GM12878 (cell line): ENCODE data around the gene TBC1D26. TPM values are rescaled to one million over a fixed set of nuclear protein-coding genes. Genes with fewer than 3 reads are reported as not detected.

Experiments
- ATAC-seq: fragments of 200-7000 bp; cut with Tn5 transposase; 3 replicates; pipeline ENCODE4 v1.9.1; 2020; ENCODE audit warnings: mild to moderate bottlenecking, moderate library complexity
- BruUV-seq: library from RNA; stranded (reverse); fragments of 400-500 nt; replicated peaks from 2 replicates; lab custom pipeline; 2021; lab: Mats Ljungman, UMichigan
- CTCF ChIA-PET: fragments of 300-600 bp; sonication (Branson Sonifier 250); formaldehyde crosslinking; extraction: SDS; loops from one replicate; lab custom pipeline; 2021; ENCODE audit warnings: inconsistent platforms; lab: Yijun Ruan, JAX
- POLR2A ChIA-PET: fragments of 350-600 bp; formaldehyde crosslinking; extraction: SDS; loops from one replicate; lab custom pipeline; 2021; ENCODE audit warnings: inconsistent platforms; lab: Charles Lee
- RAD21 ChIA-PET: fragments of 300-600 bp; sonication (Branson Sonifier 250); formaldehyde crosslinking; loops from one replicate; lab custom pipeline; 2023; ENCODE audit warnings: antibody characterized with exemption; ENCODE audit not compliant: unreplicated experiment; lab: Charles Lee
- SMC1A ChIA-PET: fragments of 300-600 bp; sonication (Branson Sonifier 250); formaldehyde crosslinking; loops from one replicate; lab custom pipeline; 2023; ENCODE audit not compliant: unreplicated experiment, uncharacterized antibody; lab: Charles Lee
- DNase-seq: peaks from one replicate; pipeline ENCODE4 v3.0.0-alpha.2; 2011; ENCODE audit warnings: low read depth, low spot score
- FAIRE-seq: peaks from 3 replicates; lab custom pipeline; 2011; peaks lifted over from hg19 to GRCh38; lab: Jason Lieb, UNC
- H2AFZ ChIP-seq: 2 replicates; pipeline ENCODE4 v1.6.0; 2011; ENCODE audit warnings: low read depth, low read length, control low read depth; ENCODE audit not compliant: control insufficient read depth
- H3K27ac ChIP-seq: 2 replicates; pipeline ENCODE4 v1.5.1; 2011; ENCODE audit warnings: control low read depth; ENCODE audit not compliant: control insufficient read depth, insufficient read depth
- H3K27me3 ChIP-seq, 2 experiments: replicated peaks in 1 of 2; 2 replicates each; pipeline versions ENCODE4 v1.6.0 to v1.6.1; 2011; ENCODE audit warnings: low read length in 1 of 2; ENCODE audit not compliant: control insufficient read depth in 2 of 2, insufficient read depth in 2 of 2
- H3K36me3 ChIP-seq, 2 experiments: 2 replicates each; pipeline ENCODE4 v1.5.1; 2011; ENCODE audit warnings: low read length in 1 of 2; ENCODE audit not compliant: control insufficient read depth in 2 of 2, insufficient read depth in 2 of 2
- H3K4me1 ChIP-seq: 2 replicates; pipeline ENCODE4 v1.6.1; 2011; ENCODE audit warnings: mild to moderate bottlenecking, low read length, moderate library complexity, mixed read lengths; ENCODE audit not compliant: control insufficient read depth, insufficient read depth
- H3K4me2 ChIP-seq: 2 replicates; pipeline ENCODE4 v1.6.0; 2011; ENCODE audit warnings: control low read depth; ENCODE audit not compliant: control insufficient read depth, insufficient read depth
- H3K4me3 ChIP-seq: fragments of 200-600 bp; sonication (generic); 2 replicates; pipeline ENCODE4 v1.5.1; 2016
- H3K79me2 ChIP-seq: 2 replicates; pipeline ENCODE4 v1.6.0; 2011; ENCODE audit warnings: low read length; ENCODE audit not compliant: control insufficient read depth, insufficient read depth
- H3K9ac ChIP-seq: 2 replicates; pipeline ENCODE4 v1.8.0; 2011; ENCODE audit warnings: low read length, control low read depth, mixed read lengths; ENCODE audit not compliant: control insufficient read depth, insufficient read depth
- H3K9me3 ChIP-seq: replicated peaks from 3 replicates; pipeline ENCODE4 v1.5.1; 2011; ENCODE audit warnings: mild to moderate bottlenecking, low read length; ENCODE audit not compliant: control insufficient read depth, insufficient read depth
- H4K20me1 ChIP-seq: 2 replicates; pipeline ENCODE4 v1.6.0; 2011; ENCODE audit not compliant: control insufficient read depth, insufficient read depth
- BMI1 ChIP-seq: fragments of 450-650 bp; IDR thresholded peaks from 2 replicates; pipeline ENCODE4 v1.6.1; 2016; ENCODE audit warnings: mild to moderate bottlenecking, moderate library complexity, borderline replicate concordance
- KDM1A ChIP-seq: fragments of 200-600 bp; sonication (generic); IDR thresholded peaks from 2 replicates; pipeline ENCODE4 v1.6.1; 2016; ENCODE audit warnings: borderline replicate concordance
- MEF2A ChIP-seq: IDR thresholded peaks from 2 replicates; pipeline ENCODE4 v1.6.1; 2011; ENCODE audit warnings: low read depth, mild to moderate bottlenecking, low read length, moderate library complexity; ENCODE audit not compliant: insufficient read depth
- MTA3 ChIP-seq: IDR thresholded peaks from 2 replicates; pipeline ENCODE4 v1.6.1; 2012; ENCODE audit warnings: low read length, inconsistent platforms, borderline replicate concordance
- NR2F1 ChIP-seq: fragments of 450-650 bp; conservative IDR thresholded peaks from 2 replicates; pipeline ENCODE4 v1.6.1; 2017; ENCODE audit warnings: mild to moderate bottlenecking
- SIN3A ChIP-seq: IDR thresholded peaks from 2 replicates; pipeline ENCODE4 v1.6.1; 2012; ENCODE audit warnings: low read depth, low read length, improper control_type of control experiment
- STAT1 ChIP-seq: fragments of 450-650 bp; conservative IDR thresholded peaks from 2 replicates; pipeline ENCODE4 v1.6.1; 2014; ENCODE audit warnings: antibody characterized with exemption, mild to moderate bottlenecking
- WGBS: methylation state at CpG from one replicate; pipeline ENCODE4 v1.1.6; 2016; ENCODE audit warnings: low lambda C conversion rate; ENCODE audit not compliant: insufficient replicate concordance, insufficient coverage; ENCODE audit errors: missing lambda C conversion rate; 5-methylcytosine and 5-hydroxymethylcytosine counted together
- in situ Hi-C: fragments of 300-500 bp; cut with MboI; formaldehyde crosslinking; loops from 9 replicates; pipeline ENCODE4 v1.14.3; 2018; ENCODE audit warnings: mixed read lengths
- intact Hi-C: fragments of 100-400 bp; cut with micrococcal nuclease; formaldehyde crosslinking; loops from one replicate; pipeline ENCODE4 v1.14.2; 2022; ENCODE audit not compliant: unreplicated experiment
- polyA plus RNA-seq, 11 experiments: library from polyadenylated mRNA; depleted of rRNA in 4 of 11; unstranded in 6 of 11; stranded (reverse) in 5 of 11; fragments of >200 nt; fragmentation: Nextera tagmentation in 4 of 11; fragmentation: Illumina TruSeq in 1 of 11; extraction: Ambion mirVana in 4 of 11; extraction: Trizol in 1 of 11; gene quantifications; 1 replicate in 1 of 11; 2 replicates in 10 of 11; pipeline versions ENCODE4 v1.2.1 to v1.2.3, GENCODE V29; 2011 to 2016; ENCODE audit warnings: inconsistent platforms in 2 of 11, missing spikeins in 2 of 11, low read depth in 1 of 11
- total RNA-seq, 4 experiments: library from RNA; depleted of rRNA in 3 of 4; stranded (reverse); fragments of >200 nt in 3 of 4; fragmentation: Illumina TruSeq in 1 of 4; extraction: Trizol in 1 of 4; gene quantifications; 2 replicates each; pipeline versions ENCODE4 v1.2.1 to v1.2.3, GENCODE V29; 2013 to 2021
- TF ChIP-seq, protein P1 (sequence below): fragments of 450-650 bp; IDR thresholded peaks from 2 replicates; pipeline ENCODE4 v1.6.1; 2017; ENCODE audit warnings: mild to moderate bottlenecking

The TBC1D26 gene
- total and polyA plus RNA-seq, 10 of the 15 experiments (the other 5 are each of a cell fraction or from before 2014, with no cell fraction given), result 0.07 to 0.10 TPM; not detected in 8

DNA sequence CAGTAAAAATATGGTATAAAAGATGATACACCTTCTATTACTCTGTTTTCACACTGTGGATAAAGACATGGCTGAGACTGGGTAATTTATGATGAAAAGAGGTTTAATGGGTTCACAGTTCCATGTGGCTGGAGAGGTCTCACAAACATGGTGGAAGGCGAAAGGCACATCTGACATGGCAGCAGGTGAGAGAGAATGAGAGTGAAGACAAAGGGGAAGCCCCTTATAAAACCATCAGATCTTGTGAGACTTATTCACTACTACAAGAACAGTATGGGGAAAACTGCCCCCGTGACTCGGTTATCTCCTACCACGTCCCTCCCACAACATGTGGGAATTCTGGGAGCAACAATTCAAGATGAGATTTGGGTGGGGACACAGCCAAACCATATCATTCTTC, 45.6 kb downstream of the TBC1D26 start:
- 7% methylated on average over 4 of the region's 4 CpGs for WGBS
- BruUV-seq, result no TSS peak
- H3K9me3 ChIP-seq, result no peaks in the 10 kb centered on the region; the same call in 1 of the 3 replicates
- H3K4me3 ChIP-seq, result no peak overlapping the region
- in situ Hi-C loops (no loop called here), intact Hi-C loops (no loop called here)
- no peaks in the 10 kb centered on the region for H3K27me3 ChIP-seq
- no peak for TF ChIP-seq NR2F1
- TF ChIP-seq SIN3A, result no peak
- TF ChIP-seq, protein P1, sequence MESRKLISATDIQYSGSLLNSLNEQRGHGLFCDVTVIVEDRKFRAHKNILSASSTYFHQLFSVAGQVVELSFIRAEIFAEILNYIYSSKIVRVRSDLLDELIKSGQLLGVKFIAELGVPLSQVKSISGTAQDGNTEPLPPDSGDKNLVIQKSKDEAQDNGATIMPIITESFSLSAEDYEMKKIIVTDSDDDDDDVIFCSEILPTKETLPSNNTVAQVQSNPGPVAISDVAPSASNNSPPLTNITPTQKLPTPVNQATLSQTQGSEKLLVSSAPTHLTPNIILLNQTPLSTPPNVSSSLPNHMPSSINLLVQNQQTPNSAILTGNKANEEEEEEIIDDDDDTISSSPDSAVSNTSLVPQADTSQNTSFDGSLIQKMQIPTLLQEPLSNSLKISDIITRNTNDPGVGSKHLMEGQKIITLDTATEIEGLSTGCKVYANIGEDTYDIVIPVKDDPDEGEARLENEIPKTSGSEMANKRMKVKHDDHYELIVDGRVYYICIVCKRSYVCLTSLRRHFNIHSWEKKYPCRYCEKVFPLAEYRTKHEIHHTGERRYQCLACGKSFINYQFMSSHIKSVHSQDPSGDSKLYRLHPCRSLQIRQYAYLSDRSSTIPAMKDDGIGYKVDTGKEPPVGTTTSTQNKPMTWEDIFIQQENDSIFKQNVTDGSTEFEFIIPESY, result no peak
- no peak for FAIRE-seq
- ATAC-seq, result no peak
- no peak overlapping the region for H2AFZ ChIP-seq
- H3K4me2 ChIP-seq, result no peak overlapping the region
- H3K4me1 ChIP-seq, result no peaks in the 10 kb centered on the region
- H3K36me3 ChIP-seq, result no peaks in the 10 kb centered on the region
- no peaks in the 10 kb centered on the region for H3K79me2 ChIP-seq
- ChIA-PET POLR2A (no interaction called here), CTCF (no interaction called here), SMC1A (no interaction called here), RAD21 (no interaction called here)
- no peaks in the 10 kb centered on the region for H4K20me1 ChIP-seq
- H3K9ac ChIP-seq, result no peak overlapping the region
- H3K27ac ChIP-seq, result no peak overlapping the region
- no peak for DNase-seq

GRCh38 chr17:15779119-15779518, 47.0 kb downstream of the TBC1D26 start:
- in situ Hi-C loops, result no loop called here
- Histone ChIP-seq H3K9me3 (no peaks in the 10 kb centered on the region; the same call in 1 of the 3 replicates), H4K20me1 (no peaks in the 10 kb centered on the region), H3K36me3 (no peaks in the 10 kb centered on the region), H2AFZ (no peak overlapping the region), H3K9ac (no peak overlapping the region), H3K27ac (no peak overlapping the region), H3K4me2 (no peak overlapping the region), H3K79me2 (no peaks in the 10 kb centered on the region), H3K4me3 (no peak overlapping the region), H3K27me3 (no peaks in the 10 kb centered on the region), H3K4me1 (no peaks in the 10 kb centered on the region)
- no peak for DNase-seq
- no peak for FAIRE-seq
- POLR2A ChIA-PET, result no interaction called here
- no peak for ATAC-seq
- BruUV-seq, result no TSS peak
- SMC1A ChIA-PET, result no interaction called here
- RAD21 ChIA-PET, result no interaction called here
- intact Hi-C loops, result no loop called here
- 0% methylated on average over 1 of the region's 1 CpG for WGBS
- TF ChIP-seq KDM1A (no peak), MTA3 (no peak), STAT1 (no peak), MEF2A (no peak), BMI1 (no peak)
- CTCF ChIA-PET, result no interaction called here
